PC-9 (cell line): Measurements from ENCODE around the gene TRIM24.

Experiments used
- CTCF ChIP-seq: fragments of 200-600 bp; sonication (generic); conservative IDR thresholded peaks from 2 replicates; pipeline ENCODE4 v1.6.1; 2017; ENCODE audit warnings: mixed run types, antibody characterized with exemption, mild to moderate bottlenecking, moderate library complexity
- EZH2 ChIP-seq: fragments of 200-600 bp; sonication (generic); IDR thresholded peaks from 2 replicates; pipeline ENCODE4 v1.8.0; 2017; ENCODE audit warnings: antibody characterized with exemption, low read depth

DNA sequence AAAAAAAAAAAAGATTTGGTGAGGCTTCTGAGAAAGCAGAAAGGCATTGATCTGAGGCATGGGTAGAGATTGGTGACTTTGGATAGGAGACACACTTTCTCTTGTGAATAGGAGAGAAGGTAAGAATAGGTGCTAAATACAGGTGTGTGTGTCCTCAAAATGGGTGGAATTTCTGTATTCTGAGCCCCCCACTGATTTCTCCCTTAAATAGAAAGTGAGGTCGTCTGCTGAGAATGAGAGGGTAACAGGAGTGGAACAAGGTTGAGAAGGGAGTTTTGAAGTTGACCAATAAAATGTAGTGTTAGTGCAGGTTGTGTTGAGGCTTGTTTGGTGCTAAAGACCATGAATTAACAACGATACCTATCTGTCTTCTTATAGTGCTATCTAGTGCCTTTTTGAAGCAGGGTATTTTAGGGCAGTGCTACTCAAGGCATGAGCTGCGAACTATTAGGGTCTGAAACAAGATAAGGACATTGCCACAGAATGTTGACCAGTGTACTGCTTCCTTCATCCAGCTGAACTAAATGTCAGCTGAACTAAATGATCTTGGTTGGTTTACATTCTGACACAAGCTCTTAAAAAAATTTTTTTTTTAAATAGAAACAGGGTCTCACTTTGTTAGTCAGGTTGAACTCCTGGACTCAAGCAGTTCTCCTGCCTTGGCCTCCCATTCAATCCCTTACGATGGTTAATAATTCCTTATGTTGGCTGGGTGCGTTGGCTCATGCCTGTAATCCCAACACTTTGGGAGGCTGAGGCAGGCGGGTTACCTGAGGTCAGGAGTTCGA lies 12.4 kb downstream of the TRIM24 start:
- no peak for TF ChIP-seq CTCF
- TF ChIP-seq EZH2 = no peak
